Tongue (tissue), 2 donors: ENCODE results near the gene NAA40. TPM values are rescaled to one million over a fixed set of nuclear protein-coding genes. Genes with fewer than 3 reads are reported as not detected.

Source experiments
- DNase-seq: peaks from one replicate; pipeline ENCODE4 v3.0.0-alpha.2; 2015
- total RNA-seq: library from RNA; depleted of rRNA; stranded (reverse); fragments of >200 nt; gene quantifications from one replicate; pipeline ENCODE4 v1.2.3, GENCODE V29; 2014

NAA40 gene
- total RNA-seq, 1 donor from 2014 or later: 12.1 TPM

DNA sequence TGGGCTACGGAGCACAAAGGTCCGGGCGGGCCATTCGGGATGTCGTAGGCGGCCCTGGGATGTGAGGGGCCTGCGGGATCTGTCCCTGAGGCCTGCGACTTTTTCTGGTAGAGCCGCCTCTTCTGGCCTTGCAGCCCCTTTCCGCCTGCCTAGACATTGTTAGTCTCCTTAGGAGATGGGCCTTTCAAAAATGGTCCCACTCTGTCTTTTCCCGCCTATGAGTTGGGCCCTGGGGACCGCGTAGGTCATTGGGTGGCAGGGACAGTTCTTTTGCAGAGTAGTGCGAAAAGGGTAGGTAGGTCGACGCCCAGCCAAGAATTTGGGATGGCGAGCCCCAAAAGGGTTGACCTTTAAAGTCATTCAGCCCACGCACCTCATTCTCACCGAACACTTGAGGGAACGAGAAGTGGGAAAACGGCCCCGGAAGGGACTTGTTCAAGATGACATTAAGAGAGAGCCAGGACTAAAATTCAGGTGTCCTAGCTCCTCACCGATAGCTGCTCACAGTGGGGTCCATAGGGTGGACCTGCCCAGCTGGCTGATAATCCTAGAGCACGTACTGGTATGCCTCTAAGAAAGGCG, 48.2 kb downstream of the NAA40 start:
- no peak for DNase-seq

DNA sequence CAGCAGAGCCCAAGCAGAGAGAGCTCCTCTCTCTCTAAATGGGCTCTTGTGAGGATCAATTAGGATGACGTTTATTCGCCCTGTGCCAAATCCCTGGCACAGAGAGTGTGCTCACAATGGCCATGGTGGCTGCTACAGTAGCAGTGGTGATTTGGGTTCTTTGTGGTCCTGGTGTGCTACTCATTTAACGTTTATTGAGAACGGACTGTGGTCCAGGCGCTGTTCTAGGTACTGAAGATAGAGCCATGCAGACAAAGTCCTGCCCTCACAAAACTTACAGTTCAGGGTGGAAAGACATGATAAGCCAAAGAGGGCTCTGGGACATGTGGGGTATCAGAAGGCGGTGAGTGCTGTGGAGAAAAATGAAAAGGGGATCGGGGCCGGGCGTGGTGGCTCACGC, 52.8 kb downstream of the NAA40 start:
- no peak for DNase-seq

DNA sequence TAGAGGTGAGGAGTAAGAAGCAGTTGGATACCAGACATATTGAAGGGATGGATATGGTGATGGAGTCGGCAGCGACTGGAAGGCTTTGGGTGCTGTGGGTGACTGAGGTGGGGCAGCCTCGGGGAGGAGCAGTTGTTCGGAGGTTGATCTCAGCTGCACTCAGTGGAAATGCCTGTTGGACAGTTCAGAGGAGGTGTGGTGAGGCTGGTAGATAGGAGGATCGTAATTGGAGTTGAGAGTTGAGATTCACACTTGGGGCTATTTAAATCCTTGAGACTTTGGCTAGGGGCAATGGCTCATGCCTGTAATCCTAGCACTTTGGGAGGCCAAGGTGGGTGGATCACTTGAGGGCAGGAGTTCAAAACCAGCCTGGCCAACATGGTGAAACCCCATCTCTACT, 54.3 kb downstream of the NAA40 start:
- DNase-seq: no peak

DNA sequence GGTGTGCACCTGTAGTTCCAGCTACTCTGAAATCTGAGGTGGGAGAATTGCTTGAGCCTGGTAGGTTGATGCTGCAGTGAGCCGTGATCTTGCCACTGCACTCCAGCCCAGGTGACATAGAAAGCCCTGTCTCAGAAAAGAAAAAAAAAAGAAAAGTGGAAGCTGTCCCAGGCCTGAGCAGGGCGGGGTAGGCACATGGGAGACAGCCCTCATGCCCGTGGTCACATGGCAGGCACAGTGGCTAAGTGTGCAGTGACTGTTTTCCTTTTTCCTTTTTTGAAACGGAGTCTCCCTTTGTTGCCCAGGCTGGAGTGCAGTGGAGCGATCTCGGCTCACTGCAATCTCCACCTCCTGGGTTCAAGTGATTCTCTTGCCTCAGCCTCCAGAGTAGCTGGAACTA, 55.2 kb downstream of the NAA40 start:
- DNase-seq: no peak

DNA sequence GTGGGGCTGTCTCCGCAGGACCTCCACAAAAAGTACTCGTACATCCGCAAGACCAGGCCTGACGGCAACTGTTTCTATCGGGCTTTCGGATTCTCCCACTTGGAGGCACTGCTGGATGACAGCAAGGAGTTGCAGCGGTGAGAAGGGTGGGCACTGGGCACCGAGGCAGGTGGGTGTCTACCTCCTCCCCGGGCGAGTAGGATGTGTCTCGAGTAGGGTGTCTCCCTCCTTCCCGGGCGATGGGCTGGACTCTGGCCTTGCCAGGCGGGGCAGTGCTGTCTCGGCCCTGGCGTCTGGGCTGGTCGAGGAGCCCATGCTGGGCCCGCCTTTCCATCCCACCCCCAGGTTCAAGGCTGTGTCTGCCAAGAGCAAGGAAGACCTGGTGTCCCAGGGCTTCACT, 57.7 kb downstream of the NAA40 start:
- no peak for DNase-seq

DNA sequence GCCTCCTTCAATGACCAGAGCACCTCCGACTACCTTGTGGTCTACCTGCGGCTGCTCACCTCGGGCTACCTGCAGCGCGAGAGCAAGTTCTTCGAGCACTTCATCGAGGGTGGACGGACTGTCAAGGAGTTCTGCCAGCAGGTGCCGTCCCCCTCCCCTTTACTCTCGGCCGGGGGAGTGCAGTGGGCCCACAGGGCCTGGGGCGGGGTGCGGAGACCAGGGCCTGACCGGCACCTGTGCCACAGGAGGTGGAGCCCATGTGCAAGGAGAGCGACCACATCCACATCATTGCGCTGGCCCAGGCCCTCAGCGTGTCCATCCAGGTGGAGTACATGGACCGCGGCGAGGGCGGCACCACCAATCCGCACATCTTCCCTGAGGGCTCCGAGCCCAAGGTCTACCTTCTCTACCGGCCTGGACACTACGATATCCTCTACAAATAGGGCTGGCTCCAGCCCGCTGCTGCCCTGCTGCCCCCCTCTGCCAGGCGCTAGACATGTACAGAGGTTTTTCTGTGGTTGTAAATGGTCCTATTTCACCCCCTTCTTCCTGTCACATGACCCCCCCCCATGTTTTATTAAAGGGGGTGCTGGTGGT, 58.4 kb downstream of the NAA40 start:
- no peak for DNase-seq

DNA sequence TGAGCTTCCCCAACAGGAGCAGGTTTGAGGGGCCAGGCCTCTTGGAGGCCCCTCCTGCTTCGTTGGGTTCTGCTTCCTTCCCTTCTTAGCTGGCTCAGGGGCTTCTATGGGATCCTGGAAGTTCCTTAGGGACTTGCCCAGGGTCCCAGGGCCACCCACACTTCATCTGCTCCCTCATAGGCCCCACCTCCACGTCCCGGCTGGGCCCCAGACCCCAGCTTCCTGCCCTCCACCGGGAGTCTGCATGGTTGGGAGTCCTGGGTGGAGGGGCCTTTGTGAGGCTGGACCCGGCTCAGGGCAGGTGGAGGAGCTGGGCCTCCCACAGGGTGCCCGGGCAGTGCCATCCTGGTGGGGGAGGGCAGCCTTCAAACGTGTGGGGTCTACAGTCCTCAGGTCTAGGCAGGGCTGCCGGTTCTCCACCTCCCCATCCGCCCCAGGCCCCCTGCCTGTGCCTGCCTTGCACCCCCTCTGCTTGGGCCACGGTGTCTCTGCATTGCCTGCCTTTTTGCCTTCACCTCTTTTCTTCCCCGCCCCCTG, 59.1 kb downstream of the NAA40 start:
- DNase-seq: no peak

DNA sequence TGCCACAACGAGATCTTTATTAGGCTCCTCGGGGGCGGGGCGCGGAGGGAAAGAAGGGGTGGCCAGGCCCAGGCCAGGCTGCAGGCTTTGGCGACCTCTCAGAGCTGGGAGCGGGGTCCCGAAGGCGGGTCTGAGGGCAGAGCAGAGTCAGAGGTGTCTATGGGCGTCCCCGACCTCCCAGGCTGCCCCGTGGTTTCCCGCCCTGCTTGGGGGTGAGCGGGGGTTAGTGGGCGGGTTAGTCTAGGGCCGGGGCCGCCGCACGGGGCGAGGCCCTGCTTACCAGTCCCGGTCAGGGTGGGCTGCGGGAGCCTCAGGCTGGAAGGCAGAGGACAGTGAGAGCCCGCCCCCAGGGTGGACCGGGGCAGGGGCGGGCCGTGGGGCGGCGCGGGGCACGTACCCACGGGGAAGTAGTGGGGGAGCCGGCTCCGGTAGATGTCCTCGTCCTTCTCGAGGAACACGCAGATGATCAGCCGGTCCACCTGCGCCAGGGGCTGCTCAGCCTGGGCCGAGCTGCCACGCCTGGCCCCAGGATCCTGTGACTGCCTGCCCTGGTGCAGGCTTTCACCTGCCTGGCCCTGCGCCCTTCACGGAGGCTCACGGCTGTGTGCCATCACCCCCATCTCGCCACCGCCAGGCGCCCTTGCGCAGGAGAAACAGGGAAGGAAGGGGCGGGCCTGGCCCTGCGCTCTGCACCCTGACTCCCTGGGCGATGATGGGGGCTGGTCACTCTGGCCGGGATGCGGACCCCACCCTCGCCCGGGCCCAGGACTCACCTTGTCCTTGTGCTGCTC, 60.0 kb downstream of the NAA40 start:
- DNase-seq: no peak

DNA sequence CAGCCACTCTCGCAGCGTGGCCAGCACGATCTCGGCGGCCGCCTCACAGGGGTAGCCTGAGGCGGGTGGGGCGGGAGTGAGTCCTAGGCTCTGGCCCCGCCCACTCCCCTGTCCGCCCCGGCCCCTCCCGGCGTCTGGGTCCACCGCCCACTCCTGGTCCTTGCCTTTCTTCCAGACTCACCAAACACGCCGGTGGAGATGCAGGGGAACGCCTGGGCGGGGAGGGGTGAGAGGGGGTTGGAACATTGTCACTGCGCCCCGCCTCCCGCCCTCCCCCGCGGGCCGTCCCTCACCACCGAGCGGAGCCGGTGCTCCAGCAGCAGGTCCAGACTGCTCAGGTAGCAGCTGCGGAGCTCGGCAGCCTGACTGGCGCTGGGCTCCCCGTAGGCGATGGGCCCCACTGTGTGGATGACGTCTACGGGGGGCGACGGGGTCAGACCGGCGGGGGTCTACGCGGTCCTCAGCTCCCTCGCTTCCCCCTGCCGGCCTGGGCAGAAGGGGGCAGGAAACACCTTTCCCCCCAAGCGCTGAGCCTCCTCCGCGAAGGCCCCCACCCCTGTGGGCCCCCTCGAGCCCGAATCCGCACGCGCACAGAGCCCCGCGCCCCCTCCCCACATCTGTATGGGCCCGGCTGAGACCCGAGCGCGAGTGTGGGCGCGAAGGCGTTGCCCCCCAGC, 60.7 kb downstream of the NAA40 start:
- DNase-seq: peak; percentile 80

DNA sequence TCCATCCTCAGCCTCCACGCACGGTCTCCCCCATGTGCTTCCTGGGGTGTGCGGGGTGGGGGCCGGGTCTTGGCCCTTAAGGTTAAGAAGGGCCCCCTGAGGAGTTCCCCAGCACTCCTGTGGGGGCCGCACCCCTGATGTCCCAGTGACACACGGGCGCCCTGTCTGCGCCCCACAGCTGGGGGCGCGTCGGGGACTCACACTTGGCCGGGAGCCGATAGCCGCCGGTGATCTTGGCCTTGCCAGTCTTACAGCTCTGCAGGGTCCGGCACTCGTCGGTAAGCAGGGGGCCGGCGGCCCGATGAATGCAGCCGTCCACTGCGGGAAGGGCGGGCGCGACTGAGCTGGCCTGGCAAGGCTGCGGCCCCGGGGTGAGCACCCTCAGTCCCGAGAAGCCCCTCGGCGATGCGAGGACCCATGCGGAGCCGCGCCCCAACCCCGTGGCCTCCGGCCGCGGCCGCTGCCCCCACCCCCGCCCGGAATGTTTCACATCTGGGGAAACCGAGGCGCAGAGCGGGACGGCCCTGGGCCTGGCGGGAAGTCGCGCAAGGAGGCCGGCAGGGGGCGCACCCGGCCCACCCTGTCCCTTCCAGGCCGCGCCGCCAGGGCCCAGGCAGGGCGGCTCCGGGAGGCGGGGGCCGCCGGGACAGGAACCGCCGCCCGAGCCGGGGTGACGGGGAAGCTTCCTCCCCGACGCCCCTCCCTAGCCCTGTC, 61.4 kb downstream of the NAA40 start:
- peak; percentile 89 for DNase-seq

DNA sequence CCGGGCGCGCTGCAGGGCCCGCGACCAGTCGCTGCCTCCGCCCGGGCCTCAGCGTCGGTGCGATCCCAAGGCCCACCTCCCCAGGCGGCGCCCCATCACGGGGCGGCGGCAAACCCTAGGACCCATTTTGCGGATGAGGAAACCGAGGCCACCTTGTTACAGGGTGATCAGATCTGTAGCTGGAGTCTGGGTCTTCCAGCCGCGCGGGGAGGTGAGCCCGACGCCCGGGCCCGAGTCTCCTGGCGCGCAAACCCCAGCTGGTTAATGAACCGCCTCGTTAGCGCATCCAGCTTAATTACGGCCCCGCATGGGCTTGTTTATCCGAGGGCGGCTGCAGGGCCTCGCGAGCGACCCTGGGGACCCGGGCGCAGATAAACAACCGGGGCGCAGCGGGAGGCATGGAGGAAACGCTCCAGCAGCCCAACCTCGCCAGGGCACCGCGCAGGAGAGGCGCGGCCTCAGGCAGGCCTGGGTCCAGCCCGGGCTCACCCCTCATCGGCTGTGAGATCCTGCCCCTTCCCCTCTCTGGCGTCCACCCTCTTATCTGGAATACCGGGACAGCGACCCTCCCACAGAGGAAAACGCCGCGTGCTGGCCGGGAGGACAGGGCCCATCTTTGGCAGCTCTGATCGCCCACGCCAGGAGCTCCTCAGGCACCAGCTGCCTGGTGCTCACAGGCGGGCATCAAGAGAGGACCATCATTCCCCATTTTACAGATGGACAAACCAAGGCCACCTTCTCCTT, 62.1 kb downstream of the NAA40 start:
- DNase-seq: no peak

DNA sequence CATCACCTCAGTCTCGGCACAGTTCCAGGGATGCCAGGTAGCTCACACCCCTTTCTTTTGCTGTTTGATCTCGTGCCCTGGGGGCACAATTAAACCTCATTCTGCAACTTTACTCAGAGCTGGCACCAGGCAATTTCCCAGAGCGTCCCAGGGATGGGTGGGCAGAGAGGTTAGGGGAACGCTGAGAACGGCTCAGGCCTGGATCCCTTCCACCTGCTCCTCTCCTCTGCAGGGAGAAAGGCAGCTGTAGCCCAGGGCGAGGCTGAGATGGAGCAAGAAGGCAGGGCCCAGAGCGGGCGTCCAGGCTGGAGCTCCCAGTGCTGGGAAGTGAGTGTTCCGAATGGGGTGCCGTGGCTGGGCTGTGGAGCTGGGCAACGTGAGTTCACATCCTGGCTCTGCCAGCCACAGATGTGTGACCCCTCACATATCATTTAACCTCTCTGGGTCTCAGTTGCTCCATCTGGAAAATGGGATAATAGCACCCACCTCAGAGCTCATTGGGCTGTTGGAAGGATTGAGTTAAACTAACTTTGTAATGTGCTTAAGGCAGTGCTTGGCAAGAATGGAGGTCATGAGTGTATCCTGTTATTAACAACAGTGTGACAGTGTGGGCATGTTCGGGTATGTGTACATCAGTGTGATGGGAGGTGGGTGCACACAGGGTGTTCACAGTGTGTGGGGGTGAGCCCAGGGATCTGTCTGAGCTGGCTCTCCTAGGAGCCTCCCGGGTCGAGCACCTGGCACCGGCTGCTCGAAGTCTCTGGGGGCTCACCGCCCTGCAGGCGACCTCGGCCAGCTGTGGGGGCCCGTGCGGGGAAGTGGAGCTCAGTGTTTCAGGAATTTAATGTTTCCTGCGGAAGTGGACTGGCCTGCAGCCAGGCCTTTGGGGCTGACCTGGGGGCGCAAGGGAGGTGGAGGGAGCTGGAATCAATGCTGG, 63.0 kb downstream of the NAA40 start:
- peak; percentile 79 for DNase-seq

DNA sequence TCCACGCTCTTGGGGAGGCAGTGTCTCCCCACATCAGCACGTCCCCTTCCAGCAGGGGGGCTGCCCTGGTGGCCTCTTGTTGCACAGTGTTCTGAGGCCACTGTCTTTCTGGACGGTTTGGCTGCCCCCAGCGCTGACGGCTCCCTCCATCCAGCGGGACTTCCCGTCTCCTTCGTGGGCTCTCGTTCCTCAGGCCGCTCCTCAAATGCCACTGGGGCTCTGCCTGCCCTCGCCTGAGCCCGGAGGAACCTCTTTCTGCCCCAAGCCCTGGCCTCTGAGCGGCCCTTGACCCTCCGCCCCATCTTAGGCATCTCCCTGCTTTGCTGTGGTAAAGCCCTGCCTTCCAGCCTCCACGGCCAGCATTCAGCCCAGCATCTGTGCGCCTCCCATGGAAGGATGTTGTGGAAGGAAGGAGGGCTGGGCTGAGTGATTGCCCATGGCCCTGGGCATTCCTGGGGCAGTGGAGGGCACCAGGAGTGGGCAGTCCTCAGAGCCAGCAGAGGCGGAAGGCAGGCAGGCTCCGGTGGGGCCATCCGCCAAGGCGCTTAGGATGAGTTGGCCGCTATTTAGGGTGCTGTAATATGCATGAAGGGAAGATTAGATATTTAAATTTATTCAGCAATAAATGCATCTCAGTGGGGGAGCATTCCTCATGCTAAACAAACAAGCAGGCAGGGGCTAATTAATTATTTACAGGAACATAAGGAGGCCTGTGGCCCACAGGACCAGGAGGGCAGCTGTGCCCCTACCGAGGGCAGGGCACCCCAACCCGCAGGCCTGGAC, 65.2 kb downstream of the NAA40 start:
- DNase-seq: no peak

DNA sequence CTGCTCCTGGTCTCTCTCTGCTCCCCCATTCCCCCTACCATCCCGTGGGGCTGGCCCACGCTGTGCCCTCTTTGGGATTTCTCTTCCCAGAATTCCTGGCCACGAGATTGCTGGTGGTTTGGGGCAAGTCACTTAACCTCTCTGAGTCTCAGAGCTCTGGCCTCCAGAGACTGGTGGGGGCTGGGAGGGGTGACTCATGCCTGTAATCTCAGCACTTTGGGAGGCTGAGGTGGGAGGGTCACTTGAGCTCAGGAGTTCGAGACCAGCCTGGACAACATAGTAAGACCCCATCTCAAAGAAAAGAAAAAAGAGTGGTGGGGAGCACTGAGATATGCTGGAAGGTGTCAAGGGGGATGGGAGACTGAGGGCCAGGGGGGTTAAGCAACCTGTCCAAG, 65.8 kb downstream of the NAA40 start:
- no peak for DNase-seq

DNA sequence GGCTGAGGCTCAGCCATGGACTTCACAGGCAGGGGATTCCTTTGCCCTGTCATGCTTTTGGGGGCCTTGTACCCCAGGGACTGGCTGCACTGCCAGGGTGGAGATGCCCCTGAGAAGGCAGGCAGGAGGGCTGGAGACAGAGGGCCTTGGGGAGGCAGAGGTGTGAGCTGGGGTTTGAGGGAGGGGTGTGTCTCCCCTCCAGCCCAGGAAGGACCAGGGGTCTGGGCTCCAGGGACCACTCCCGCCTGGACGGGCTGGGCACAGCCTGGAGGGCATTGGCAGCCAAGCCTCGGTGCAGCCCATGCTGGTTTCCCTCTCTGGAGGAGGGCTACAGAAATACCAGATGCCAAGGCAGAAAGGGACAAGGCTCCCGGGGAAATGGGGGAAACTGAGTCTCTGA, 66.9 kb downstream of the NAA40 start:
- DNase-seq: no peak

DNA sequence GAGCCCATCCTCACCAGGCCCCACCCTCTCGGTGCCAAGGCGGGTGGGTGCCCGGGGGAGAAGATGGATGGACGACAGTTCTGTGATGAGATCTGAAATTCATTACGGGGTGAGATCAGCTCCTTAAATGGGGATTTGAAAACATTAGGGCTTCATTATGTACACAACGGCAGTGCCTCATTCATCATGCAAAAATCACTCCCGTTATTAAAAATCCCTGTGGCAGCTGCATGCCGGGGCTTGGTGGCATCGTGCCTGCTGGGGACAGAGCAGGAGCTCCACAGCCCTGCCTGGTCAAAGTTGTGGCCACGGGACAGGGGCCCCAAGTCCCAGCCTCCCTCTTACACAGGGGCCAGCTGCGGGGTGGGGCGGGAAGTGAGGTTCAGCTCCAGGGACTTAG, 67.6 kb downstream of the NAA40 start:
- DNase-seq: peak; percentile 61
